Astrocyte (in vitro differentiated cells and primary cell): ENCODE data around the gene DOCK2. TPM values are rescaled to one million over a fixed set of nuclear protein-coding genes. Genes with fewer than 3 reads are reported as not detected.

ENCODE experiments used
- DNase-seq: peaks from one replicate; pipeline ENCODE4 v3.0.0-alpha.2; 2010; ENCODE audit warnings: low read depth
- FAIRE-seq: peaks from 2 replicates; lab custom pipeline; 2011; peaks lifted over from hg19 to GRCh38; lab: Jason Lieb, UNC
- H2AFZ ChIP-seq: 2 replicates; pipeline ENCODE4 v1.6.0; 2012; ENCODE audit warnings: low read depth, low read length, inconsistent platforms
- H3K27ac ChIP-seq: 2 replicates; pipeline ENCODE4 v1.5.1; 2011; ENCODE audit warnings: low read depth, low read length, inconsistent platforms
- H3K27me3 ChIP-seq: 2 replicates; pipeline ENCODE4 v1.6.0; 2011; ENCODE audit warnings: low read length, inconsistent platforms; ENCODE audit not compliant: insufficient read depth
- H3K36me3 ChIP-seq: 2 replicates; pipeline ENCODE4 v1.5.1; 2011; ENCODE audit warnings: low read length, inconsistent platforms; ENCODE audit not compliant: insufficient read depth
- H3K4me1 ChIP-seq: 2 replicates; pipeline ENCODE4 v1.5.1; 2011; ENCODE audit warnings: low read length, inconsistent platforms; ENCODE audit not compliant: insufficient read depth
- H3K4me2 ChIP-seq: 2 replicates; pipeline ENCODE4 v1.6.0; 2012; ENCODE audit warnings: low read length, inconsistent platforms
- H3K4me3 ChIP-seq: 2 replicates; pipeline ENCODE4 v1.5.1; 2011; ENCODE audit warnings: low read depth, mild to moderate bottlenecking, low read length, inconsistent platforms; ENCODE audit not compliant: insufficient read depth
- H3K79me2 ChIP-seq: 2 replicates; pipeline ENCODE4 v1.6.0; 2012; ENCODE audit warnings: mild to moderate bottlenecking, low read length, inconsistent platforms; ENCODE audit not compliant: insufficient read depth
- H3K9ac ChIP-seq: 2 replicates; pipeline ENCODE4 v1.6.0; 2012; ENCODE audit warnings: mild to moderate bottlenecking, low read length, inconsistent platforms
- H3K9me3 ChIP-seq: 2 replicates; pipeline ENCODE4 v1.5.1; 2012; ENCODE audit warnings: low read depth, mild to moderate bottlenecking, low read length, inconsistent platforms; ENCODE audit not compliant: insufficient read depth
- H4K20me1 ChIP-seq: 2 replicates; pipeline ENCODE4 v1.6.0; 2012; ENCODE audit warnings: low read length, inconsistent platforms; ENCODE audit not compliant: insufficient read depth
- H3K27ac Mint-ChIP-seq: one replicate; pipeline ENCODE4 v1.8.0; 2021; ENCODE audit warnings: mild to moderate bottlenecking, mixed read lengths; ENCODE audit not compliant: unreplicated experiment
- H3K27me3 Mint-ChIP-seq: one replicate; pipeline ENCODE4 v1.8.0; 2021; ENCODE audit warnings: low read depth, mixed read lengths; ENCODE audit not compliant: unreplicated experiment
- H3K36me3 Mint-ChIP-seq: one replicate; pipeline ENCODE4 v1.8.0; 2021; ENCODE audit warnings: low read depth, mixed read lengths; ENCODE audit not compliant: unreplicated experiment
- H3K4me1 Mint-ChIP-seq: one replicate; pipeline ENCODE4 v1.8.0; 2021; ENCODE audit warnings: low read depth, mixed read lengths; ENCODE audit not compliant: unreplicated experiment
- H3K4me3 Mint-ChIP-seq: one replicate; pipeline ENCODE4 v1.8.0; 2021; ENCODE audit warnings: mild to moderate bottlenecking, moderate library complexity, mixed read lengths; ENCODE audit not compliant: unreplicated experiment
- H3K9me3 Mint-ChIP-seq: one replicate; pipeline ENCODE4 v1.8.0; 2021; ENCODE audit warnings: mild to moderate bottlenecking, mixed read lengths; ENCODE audit not compliant: unreplicated experiment
- EZH2 ChIP-seq: IDR thresholded peaks from 2 replicates; pipeline ENCODE4 v1.6.1; 2012; ENCODE audit warnings: mild to moderate bottlenecking, low read length, inconsistent platforms; ENCODE audit not compliant: insufficient read depth
- total RNA-seq: library from RNA; stranded (reverse); gene quantifications from 2 replicates; pipeline ENCODE4 v1.2.1, GENCODE V29; 2021
- TF ChIP-seq, protein P1 (sequence below): IDR thresholded peaks from 2 replicates; pipeline ENCODE4 v1.5.1; 2011; ENCODE audit warnings: low read depth, mild to moderate bottlenecking, inconsistent platforms, low read length, moderate library complexity; ENCODE audit not compliant: insufficient read depth

Gene DOCK2
- total RNA-seq, 1 donor from 2014 or later: 0.66 TPM

DNA sequence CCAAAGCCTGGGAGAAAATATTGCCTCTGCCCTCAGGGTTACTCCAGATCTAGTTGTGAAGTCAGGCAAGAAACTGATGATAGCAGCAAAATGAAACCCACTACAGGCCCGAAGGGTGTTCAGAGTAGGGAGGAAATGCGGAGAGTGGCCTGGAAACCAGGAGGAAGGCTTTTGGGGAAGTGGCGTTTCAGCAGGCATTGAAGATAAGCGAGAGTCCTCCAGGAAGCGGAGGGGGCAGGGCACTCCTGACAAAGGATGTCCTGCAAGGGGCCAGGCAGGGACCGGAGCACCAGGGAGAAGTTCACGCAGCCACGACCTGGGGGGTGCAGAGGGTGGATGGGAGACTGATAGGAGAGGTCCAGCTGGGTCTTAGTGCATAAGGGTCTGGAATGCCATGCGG is 460.9 kb downstream of the DOCK2 start:
- no peaks in the 10 kb centered on the region for H3K79me2 ChIP-seq
- no peak overlapping the region for H3K9ac ChIP-seq
- FAIRE-seq: no peak
- no peak overlapping the region for H3K4me3 ChIP-seq
- TF ChIP-seq, protein P1, sequence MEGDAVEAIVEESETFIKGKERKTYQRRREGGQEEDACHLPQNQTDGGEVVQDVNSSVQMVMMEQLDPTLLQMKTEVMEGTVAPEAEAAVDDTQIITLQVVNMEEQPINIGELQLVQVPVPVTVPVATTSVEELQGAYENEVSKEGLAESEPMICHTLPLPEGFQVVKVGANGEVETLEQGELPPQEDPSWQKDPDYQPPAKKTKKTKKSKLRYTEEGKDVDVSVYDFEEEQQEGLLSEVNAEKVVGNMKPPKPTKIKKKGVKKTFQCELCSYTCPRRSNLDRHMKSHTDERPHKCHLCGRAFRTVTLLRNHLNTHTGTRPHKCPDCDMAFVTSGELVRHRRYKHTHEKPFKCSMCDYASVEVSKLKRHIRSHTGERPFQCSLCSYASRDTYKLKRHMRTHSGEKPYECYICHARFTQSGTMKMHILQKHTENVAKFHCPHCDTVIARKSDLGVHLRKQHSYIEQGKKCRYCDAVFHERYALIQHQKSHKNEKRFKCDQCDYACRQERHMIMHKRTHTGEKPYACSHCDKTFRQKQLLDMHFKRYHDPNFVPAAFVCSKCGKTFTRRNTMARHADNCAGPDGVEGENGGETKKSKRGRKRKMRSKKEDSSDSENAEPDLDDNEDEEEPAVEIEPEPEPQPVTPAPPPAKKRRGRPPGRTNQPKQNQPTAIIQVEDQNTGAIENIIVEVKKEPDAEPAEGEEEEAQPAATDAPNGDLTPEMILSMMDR: no peak
- TF ChIP-seq EZH2: no peak
- no peaks in the 10 kb centered on the region for H4K20me1 ChIP-seq
- Mint-ChIP-seq H3K4me3 (no peak overlapping the region), H3K36me3 (no peaks in the 10 kb centered on the region), H3K9me3 (peaks cover 8% of the 10 kb centered on the region), H3K27me3 (peaks cover 30% of the 10 kb centered on the region), H3K27ac (no peak overlapping the region), H3K4me1 (no peaks in the 10 kb centered on the region)
- H3K27me3 ChIP-seq: peaks cover 3% of the 10 kb centered on the region
- H3K36me3 ChIP-seq: no peaks in the 10 kb centered on the region
- H3K4me1 ChIP-seq: no peaks in the 10 kb centered on the region
- DNase-seq: no peak
- H2AFZ ChIP-seq: no peak overlapping the region
- H3K9me3 ChIP-seq: no peaks in the 10 kb centered on the region
- no peak overlapping the region for H3K4me2 ChIP-seq
- H3K27ac ChIP-seq: no peak overlapping the region

DNA sequence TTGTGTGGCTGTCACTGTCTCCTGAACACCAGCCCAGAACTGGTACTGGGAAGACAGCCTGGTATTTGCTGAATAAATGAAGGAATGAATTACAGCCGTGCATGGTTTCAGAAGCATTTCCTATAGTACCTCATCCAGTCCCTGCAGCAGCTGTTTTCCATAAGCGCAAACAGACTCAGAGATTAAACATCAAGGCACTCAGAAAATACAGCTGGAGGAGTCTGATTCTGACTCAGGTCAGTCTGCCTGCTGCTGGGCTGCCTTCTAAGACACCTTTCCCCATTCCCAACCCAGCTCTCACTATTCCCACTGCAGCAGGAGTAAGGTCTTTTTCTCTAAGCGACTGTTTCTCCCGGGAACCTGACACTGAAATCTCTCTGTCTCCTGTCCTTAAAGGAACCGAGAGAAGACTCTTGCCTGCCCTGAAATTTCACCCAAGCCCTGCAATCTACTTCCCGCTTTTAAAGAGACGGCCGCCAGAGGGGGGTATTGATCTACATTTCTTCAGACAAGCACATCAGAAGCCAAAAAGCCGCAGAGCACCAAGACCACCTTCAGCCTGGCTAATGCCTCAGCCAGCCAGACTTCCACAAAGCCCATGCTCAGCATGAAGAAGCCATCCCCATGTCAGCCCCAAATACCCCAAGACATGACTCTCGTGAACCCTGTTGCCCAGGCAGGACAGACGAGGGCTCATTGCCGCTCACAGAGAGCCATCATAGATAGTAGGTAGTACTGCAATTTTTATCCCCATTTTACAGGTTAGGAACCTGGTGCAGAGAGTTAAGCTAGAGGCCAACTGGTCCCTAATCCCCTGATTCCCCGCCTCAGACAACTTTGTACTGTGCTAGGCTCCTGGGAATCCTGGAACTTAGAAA is 463.2 kb downstream of the DOCK2 start:
- H3K9me3 ChIP-seq: no peaks in the 10 kb centered on the region
- H3K4me1 ChIP-seq: no peaks in the 10 kb centered on the region
- TF ChIP-seq, protein P1: peak; percentile 75
- TF ChIP-seq EZH2: no peak
- H3K27me3 ChIP-seq: no peaks in the 10 kb centered on the region
- no peak overlapping the region for H2AFZ ChIP-seq
- no peaks in the 10 kb centered on the region for H4K20me1 ChIP-seq
- no peak overlapping the region for H3K27ac ChIP-seq
- no peak overlapping the region for H3K4me3 Mint-ChIP-seq
- no peak overlapping the region for H3K4me2 ChIP-seq
- no peak for FAIRE-seq
- DNase-seq: peak; percentile 41
- no peak overlapping the region for H3K9ac ChIP-seq
- no peak overlapping the region for H3K27ac Mint-ChIP-seq
- no peak overlapping the region for H3K4me3 ChIP-seq
- H3K4me1 Mint-ChIP-seq: no peaks in the 10 kb centered on the region
- peaks cover 8% of the 10 kb centered on the region for H3K9me3 Mint-ChIP-seq
- H3K79me2 ChIP-seq: no peaks in the 10 kb centered on the region
- H3K36me3 Mint-ChIP-seq: no peaks in the 10 kb centered on the region
- no peaks in the 10 kb centered on the region for H3K36me3 ChIP-seq
- peaks cover 28% of the 10 kb centered on the region for H3K27me3 Mint-ChIP-seq

DNA sequence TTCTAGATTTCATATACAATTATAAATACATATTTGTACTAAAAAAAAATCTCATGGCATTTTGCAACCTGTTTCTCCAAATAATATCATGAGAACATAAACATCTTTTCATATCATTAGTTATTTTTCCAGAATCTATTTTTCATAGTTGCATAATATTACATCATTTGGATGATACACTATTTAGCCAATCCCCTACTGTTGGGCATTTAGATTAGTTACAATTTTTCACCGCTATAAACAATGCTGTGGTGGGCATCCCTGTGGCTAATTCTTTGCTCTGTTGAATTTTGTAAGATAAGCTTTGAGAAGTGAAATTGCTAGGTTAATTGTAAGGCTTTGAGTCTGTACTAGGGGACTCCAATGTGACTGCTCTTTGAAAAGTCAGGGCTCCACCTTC is 466.4 kb downstream of the DOCK2 start:
- Histone ChIP-seq H3K4me2 (no peak overlapping the region), H3K36me3 (no peaks in the 10 kb centered on the region), H3K4me1 (no peaks in the 10 kb centered on the region), H3K9ac (no peak overlapping the region), H3K4me3 (no peak overlapping the region), H4K20me1 (no peaks in the 10 kb centered on the region), H3K9me3 (no peaks in the 10 kb centered on the region), H3K27ac (no peak overlapping the region), H3K27me3 (no peaks in the 10 kb centered on the region), H2AFZ (no peak overlapping the region), H3K79me2 (no peaks in the 10 kb centered on the region)
- peaks cover 36% of the 10 kb centered on the region for H3K27me3 Mint-ChIP-seq
- H3K4me3 Mint-ChIP-seq: no peak overlapping the region
- H3K36me3 Mint-ChIP-seq: no peaks in the 10 kb centered on the region
- FAIRE-seq (no peak), DNase-seq (no peak)
- no peak overlapping the region for H3K27ac Mint-ChIP-seq
- no peak for TF ChIP-seq EZH2
- TF ChIP-seq, protein P1: no peak
- H3K9me3 Mint-ChIP-seq: peaks cover 2% of the 10 kb centered on the region
- no peaks in the 10 kb centered on the region for H3K4me1 Mint-ChIP-seq
